ENCODE measurements around the gene PNCK. TPM values are rescaled to one million over a fixed set of nuclear protein-coding genes. Genes with fewer than 3 reads are reported as not detected.

PNCK gene
- total RNA-seq, 1 donor = 0.36 TPM

DNA sequence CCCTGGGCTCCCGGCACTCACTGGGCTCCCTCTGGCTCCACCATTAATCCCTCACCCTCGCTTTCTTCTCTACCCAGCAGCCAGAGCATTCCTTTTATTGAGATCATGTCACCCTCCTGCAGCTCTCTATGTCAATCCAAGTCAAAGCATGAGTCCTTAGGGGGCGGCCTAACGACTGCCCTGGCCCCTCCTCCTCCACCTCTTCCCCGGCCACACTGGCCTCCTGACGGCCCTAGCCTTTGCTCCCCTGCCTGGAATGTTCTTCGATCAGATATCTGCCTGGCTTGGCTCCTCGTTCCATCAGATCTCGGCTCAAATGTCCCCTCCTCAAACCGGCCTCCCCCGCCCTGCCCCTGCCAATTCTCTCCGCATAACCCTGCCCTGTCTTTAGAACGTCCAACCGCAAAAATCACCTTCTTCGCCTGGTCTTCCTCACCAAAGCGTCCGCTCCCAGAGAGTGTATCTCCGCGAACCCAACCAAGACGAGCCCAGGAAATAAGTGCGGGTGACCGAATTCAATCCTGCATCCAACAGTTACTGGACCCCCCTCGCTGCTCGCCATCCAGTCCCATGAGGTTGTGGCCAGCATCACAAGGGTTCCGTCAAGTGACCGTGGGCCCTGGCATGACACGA lies 722 bp upstream of the PNCK start:
- Histone ChIP-seq H3K4me2 (ENCODE audit: insufficient read depth, low read length) (no peak overlapping the region), H3K9me3 (ENCODE audit: low read depth, low read length) (no peaks in the 10 kb centered on the region), H3K79me2 (ENCODE audit: insufficient read depth, low read length) (no peaks in the 10 kb centered on the region), H2AFZ (ENCODE audit: low read length) (no peak overlapping the region), H4K20me1 (ENCODE audit: insufficient read depth, low read length) (no peaks in the 10 kb centered on the region), H3K27me3 (ENCODE audit: insufficient read depth, low read length) (peaks cover 9% of the 10 kb centered on the region), H3K4me3 (ENCODE audit: insufficient read depth, low read length) (no peak overlapping the region), H3K4me1 (ENCODE audit: insufficient read depth, low read length) (no peaks in the 10 kb centered on the region), H3K27ac (ENCODE audit: low read depth, low read length) (no peak overlapping the region), H3K36me3 (ENCODE audit: insufficient read depth, low read length) (no peaks in the 10 kb centered on the region)
- TF ChIP-seq, protein P1, sequence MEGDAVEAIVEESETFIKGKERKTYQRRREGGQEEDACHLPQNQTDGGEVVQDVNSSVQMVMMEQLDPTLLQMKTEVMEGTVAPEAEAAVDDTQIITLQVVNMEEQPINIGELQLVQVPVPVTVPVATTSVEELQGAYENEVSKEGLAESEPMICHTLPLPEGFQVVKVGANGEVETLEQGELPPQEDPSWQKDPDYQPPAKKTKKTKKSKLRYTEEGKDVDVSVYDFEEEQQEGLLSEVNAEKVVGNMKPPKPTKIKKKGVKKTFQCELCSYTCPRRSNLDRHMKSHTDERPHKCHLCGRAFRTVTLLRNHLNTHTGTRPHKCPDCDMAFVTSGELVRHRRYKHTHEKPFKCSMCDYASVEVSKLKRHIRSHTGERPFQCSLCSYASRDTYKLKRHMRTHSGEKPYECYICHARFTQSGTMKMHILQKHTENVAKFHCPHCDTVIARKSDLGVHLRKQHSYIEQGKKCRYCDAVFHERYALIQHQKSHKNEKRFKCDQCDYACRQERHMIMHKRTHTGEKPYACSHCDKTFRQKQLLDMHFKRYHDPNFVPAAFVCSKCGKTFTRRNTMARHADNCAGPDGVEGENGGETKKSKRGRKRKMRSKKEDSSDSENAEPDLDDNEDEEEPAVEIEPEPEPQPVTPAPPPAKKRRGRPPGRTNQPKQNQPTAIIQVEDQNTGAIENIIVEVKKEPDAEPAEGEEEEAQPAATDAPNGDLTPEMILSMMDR (IDR thresholded peaks at IDR 0.05; ENCODE audit: extremely low read depth, low read depth, low read length) = no peak
- peak; percentile 63 for DNase-seq (ENCODE audit: insufficient read length, low spot score, missing footprints)

DNA sequence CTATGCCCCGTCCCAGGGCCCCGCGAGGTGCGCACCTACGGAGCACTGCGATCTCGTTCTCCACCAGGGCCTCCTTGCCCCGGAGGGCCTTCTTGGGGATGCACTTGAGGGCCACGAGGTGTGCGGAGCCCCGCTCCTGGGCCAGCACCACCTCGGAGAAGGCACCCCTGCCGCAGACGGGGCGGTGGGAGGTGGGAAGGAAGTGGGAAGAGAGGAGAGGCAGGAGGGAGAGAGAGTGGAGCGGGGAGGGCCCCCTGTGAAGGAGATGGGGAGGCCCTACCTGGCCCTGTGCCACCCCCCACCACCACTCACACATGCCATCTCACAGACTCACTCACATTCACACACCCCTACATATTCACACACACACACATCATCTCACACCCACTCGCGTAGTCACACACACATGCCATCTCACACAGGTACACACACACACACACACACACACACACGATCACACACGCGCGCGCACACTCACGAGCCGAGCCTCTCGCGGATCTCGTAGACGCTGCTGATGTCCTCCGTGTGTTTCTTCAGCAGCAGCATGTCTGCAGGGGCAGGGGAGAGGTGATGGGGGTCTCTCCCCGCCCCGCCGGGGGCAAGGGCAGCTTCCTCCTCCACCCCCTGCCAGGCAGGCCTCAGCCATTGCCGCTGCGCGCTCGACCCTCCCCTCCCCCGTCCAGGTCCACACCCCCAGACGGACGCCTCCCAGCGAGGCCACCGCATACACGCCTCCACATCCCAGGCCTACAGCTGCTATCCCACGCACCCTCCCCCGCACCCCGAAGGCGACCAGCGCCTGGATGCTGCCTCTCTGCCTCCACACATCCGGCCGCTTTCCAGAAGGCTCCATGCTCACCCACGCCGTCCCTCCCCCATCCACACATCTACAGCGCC lies 834 bp downstream of the PNCK start:
- TF ChIP-seq, protein P1 (IDR thresholded peaks at IDR 0.05; ENCODE audit: extremely low read depth, low read depth, low read length) = no peak
- Histone ChIP-seq H3K4me1 (ENCODE audit: insufficient read depth, low read length) (no peaks in the 10 kb centered on the region), H3K9me3 (ENCODE audit: low read depth, low read length) (no peaks in the 10 kb centered on the region), H3K79me2 (ENCODE audit: insufficient read depth, low read length) (no peaks in the 10 kb centered on the region), H4K20me1 (ENCODE audit: insufficient read depth, low read length) (no peaks in the 10 kb centered on the region), H2AFZ (ENCODE audit: low read length) (no peak overlapping the region), H3K4me2 (ENCODE audit: insufficient read depth, low read length) (no peak overlapping the region), H3K27me3 (ENCODE audit: insufficient read depth, low read length) (peaks cover 9% of the 10 kb centered on the region), H3K4me3 (ENCODE audit: insufficient read depth, low read length) (no peak overlapping the region), H3K36me3 (ENCODE audit: insufficient read depth, low read length) (no peaks in the 10 kb centered on the region), H3K27ac (ENCODE audit: low read depth, low read length) (no peak overlapping the region)
- DNase-seq (ENCODE audit: insufficient read length, low spot score, missing footprints) = peak; percentile 93

DNA sequence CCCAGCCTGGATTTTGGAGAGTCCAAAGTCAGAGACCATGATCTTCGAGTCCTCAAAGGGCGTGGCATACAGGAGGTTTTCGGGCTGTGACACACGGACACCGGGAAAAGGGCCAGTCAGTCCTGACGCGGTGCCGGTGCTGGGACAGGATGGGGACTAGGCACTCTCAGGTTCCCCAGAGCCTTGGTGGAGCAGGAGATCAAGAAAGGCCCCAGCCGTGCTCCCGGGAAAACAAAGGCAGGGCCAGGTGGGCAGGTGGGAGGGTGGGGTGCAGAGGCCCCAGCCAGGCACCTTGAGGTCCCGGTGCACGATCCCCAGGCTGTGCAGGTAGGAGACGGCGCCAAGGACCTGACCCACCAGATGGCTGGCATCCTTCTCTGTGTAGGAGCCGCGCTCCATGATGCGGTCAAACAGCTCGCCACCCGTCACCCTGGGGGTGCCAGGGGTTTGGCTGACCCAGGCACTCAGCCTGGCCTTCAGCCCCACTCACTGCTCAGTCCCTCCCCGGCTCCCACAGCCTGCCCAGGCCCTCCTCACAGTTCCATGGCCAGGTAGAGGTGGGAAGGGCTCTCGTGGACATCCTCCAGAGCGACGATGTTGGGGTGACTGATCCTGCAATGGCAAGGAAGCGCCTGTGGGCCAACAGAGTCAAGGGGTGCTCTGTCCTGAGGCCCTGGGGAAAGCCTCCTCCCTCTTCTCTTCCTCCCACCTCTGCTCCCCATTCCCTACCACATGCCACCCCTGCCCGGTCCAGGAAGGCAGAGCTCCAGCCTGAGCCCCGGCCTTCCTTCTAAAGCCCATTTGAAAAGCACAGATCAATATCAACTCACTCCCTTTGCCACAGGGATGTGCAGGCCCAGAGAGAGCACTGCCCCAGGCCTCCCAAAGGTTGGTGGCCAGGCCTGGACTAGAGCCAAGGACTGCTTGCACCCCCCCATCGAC lies 1.8 kb downstream of the PNCK start:
- Histone ChIP-seq H3K79me2 (ENCODE audit: insufficient read depth, low read length) (no peaks in the 10 kb centered on the region), H3K27me3 (ENCODE audit: insufficient read depth, low read length) (peaks cover 12% of the 10 kb centered on the region), H3K4me3 (ENCODE audit: insufficient read depth, low read length) (no peak overlapping the region), H2AFZ (ENCODE audit: low read length) (no peak overlapping the region), H3K4me1 (ENCODE audit: insufficient read depth, low read length) (no peaks in the 10 kb centered on the region), H3K9me3 (ENCODE audit: low read depth, low read length) (no peaks in the 10 kb centered on the region), H3K4me2 (ENCODE audit: insufficient read depth, low read length) (no peak overlapping the region), H3K36me3 (ENCODE audit: insufficient read depth, low read length) (no peaks in the 10 kb centered on the region), H3K27ac (ENCODE audit: low read depth, low read length) (no peak overlapping the region), H4K20me1 (ENCODE audit: insufficient read depth, low read length) (no peaks in the 10 kb centered on the region)
- TF ChIP-seq, protein P1 (IDR thresholded peaks at IDR 0.05; ENCODE audit: extremely low read depth, low read depth, low read length) = no peak
- DNase-seq (ENCODE audit: insufficient read length, low spot score, missing footprints) = peak; percentile 79
